22Rv1 (cell line): ENCODE measurements around the gene TNIP2.

Experiments
- CTCF ChIP-seq: fragments of 450-650 bp; IDR thresholded peaks from 2 replicates; pipeline ENCODE4 v1.5.1; 2017; ENCODE audit warnings: mild to moderate bottlenecking
- ZFX ChIP-seq: fragments of 450-650 bp; IDR thresholded peaks from 2 replicates; pipeline ENCODE4 v1.6.1; 2017; ENCODE audit warnings: antibody characterized with exemption, borderline replicate concordance

- no peak for TF ChIP-seq CTCF
- TF ChIP-seq ZFX = no peak
These were observed 43.8 kb downstream of the TNIP2 start for GRCh38 chr4:2712261-2712842.
